Stimulated activated CD8-positive, alpha-beta memory T cell treated with anti-CD3 and anti-CD28 coated beads, Interleukin-15, amount 100 ng/mL, for 1 hour (primary cell): ENCODE results near the gene NPC1.
A peak's percentile ranks its signal among the peaks of the same experiment; 100 is the strongest.
"Not testable (repeated sequence)": the region's sequence is repeated elsewhere in the genome, so short reads cannot be mapped to it uniquely, and the experiment has no call there.

Experiments
- DNase-seq: peaks from one replicate; pipeline ENCODE4 v3.0.0-alpha.2; 2020; ENCODE audit warnings: low read depth

Gene NPC1

DNA sequence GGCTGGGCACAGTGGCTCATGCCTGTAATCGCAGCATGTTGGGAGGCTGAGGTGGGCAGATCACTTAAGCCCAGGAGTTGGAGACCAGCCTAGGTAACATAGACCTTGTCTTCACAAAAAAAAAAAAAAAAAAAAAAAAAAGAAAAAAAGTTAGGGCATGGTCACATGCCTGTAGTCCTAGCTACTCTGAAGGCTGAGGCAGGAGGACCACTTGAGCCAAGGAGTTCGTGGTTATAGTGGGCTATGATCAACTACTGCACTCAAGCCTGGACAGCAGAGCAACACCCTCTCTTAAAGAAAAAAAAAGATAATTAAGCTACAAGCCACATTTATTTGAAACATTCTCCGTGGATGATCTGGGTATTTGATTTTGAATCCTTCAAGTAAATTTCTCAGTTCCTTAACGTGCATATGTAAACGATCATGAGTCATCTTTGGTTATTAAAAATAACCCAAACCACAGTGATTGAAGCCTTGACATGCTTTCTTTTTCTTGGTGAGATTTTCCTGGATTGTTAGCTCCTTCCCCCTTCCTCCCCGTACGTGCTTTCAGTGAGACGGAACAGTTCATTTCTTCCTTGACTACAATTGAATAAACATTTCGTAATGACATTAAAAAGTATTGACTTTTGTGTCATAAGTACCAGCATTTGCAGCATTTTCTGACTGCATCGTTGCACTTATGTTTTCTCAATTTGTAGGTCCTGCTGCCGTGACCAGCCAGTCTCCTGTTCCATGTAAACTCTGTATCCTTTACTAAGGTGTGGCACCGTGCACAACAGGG, 62.7 kb downstream of the NPC1 start:
- no peak for DNase-seq

DNA sequence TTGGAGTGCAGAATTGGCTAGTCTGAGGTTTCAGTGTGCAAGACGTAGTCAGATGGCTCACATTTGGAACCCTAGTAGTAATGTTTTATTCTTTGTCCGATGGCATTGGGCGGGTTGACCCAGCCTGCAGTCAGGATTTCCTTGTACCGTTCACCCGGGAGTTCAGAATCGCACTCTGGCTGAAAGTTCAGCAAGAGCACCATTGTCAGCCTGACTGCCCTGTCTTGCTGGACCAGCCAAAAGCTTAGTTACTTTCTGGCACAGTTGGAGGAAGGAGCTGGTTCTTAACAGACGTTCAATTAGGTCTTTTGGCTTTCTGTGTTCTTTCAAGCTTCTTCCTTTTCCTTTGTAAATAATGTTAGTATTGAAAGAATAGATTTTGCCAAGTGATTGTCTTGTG, 64.4 kb downstream of the NPC1 start:
- no peak for DNase-seq

DNA sequence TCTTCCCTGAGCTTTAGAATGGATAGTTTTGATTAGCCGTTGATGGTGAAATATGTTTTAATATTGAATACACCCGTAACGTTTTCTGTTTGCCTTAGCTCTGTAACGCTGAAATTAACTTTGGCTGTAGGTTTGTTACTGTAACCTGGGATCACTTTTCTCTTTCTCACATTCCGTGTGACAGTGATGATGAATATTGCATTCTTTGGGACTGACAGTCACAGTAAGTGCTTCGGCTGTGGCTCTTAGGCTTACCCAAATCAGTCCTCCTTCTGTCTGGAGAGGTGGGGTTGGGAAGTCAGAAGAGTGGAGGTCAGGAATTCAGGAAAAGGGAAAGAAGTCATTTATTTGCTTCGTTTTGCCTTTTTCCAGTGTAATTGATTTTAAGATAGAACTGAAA, 65.0 kb downstream of the NPC1 start:
- no peak for DNase-seq

DNA sequence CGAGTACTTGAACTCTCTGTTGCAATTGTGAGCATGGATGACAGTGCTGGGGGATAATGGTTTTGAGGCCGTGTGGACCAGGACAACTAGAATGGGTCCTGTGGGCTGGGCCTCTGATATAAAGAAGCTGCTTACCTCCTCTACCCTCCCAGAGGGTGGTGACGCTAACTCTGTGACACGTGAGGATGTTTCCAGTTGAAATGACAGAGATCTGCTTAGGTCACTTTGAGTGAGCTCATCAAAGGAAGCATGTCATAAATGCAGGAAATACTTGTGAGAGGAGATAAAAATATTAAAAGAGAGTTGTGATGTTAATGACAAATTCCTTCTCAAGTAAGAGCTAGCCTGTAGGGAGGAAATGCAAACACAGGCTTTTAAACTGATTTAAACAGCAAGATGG, 66.6 kb downstream of the NPC1 start:
- no peak for DNase-seq

DNA sequence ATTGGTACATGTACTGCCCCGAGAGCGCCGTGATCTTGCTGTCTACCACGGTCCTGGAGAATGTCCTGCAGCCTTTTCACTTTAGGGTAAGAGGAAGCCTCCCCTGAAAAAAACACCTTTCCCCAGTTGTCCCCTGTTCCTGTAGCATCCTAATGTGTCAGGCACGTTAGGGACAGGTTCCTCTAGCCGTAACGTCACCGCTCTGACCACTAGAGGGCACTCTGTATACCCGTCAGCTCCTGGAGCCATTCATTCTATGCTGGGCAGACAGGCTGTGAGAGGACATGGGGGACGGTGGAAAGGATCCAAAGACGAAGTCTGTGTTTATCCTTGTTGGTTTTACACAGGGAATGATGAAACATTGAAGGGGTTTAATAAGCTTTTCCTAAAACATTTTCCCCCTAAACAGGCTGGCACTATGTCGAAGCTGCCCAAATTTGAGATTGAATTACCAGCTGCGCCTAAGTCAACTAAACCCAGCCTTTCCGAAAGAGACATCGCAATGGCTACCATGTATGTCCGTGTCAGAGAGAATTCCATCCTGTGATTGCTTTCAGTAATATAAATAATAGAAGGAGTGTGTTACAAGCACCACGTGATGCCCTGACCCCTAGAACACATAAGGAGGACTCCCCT, 70.3 kb downstream of the NPC1 start:
- DNase-seq, result peak; percentile 58

DNA sequence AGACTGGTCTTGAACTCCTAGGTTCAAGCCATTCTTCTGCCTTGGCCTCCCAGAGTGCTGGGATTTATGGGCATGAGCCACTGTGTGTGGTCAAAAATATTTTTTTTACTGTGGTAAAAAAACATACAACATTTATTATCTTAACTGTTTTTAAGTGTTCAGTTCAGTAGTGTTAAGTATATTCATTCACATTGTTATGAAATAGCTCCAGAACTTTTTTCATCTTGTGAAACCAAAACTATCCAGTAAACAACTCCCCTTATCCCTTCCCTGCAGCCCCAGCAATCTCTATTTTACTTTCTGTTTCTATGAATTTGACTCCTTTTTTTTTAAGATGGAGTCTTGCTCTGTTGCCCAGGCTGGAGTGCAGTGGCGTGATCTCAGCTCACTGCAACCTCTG, 73.7 kb downstream of the NPC1 start:
- no peak for DNase-seq

DNA sequence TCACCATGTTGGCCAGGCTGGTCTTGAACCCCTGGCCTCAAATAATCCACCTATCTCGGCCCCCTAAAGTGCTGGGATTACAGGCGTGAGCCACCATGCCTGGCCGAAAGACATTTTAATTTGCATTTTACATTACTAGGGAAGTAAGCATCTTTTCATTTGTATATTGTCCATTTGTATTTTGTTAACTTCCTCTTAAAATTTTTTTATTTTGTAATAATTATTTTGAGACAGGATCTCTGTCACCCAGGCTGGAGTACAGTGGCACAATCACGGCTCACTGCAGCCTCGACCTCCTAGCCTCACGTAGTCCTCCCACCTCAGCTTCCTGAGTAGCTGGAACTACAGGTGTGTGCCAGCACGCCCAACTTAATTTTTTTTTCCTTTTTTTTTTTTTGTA, 74.1 kb downstream of the NPC1 start:
- DNase-seq, result not testable (repeated sequence)

DNA sequence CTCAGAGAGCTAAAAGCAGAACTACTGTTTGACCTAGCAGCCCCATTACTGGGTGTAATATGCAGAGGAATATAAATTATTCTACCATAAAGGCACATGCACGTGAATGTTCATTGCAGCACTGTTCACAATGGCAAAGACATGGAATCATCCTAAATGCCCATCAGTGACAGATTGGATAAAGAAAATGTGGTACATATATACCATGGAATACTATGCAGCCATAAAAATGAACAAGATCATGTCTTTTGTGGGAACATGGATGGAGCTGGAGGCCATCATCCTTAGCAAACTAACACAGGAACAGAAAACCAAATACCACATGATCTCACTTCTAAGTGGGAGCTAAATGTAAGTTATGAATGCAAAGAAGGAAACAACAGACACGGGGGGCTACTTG, 75.4 kb downstream of the NPC1 start:
- DNase-seq, result not testable (repeated sequence)

DNA sequence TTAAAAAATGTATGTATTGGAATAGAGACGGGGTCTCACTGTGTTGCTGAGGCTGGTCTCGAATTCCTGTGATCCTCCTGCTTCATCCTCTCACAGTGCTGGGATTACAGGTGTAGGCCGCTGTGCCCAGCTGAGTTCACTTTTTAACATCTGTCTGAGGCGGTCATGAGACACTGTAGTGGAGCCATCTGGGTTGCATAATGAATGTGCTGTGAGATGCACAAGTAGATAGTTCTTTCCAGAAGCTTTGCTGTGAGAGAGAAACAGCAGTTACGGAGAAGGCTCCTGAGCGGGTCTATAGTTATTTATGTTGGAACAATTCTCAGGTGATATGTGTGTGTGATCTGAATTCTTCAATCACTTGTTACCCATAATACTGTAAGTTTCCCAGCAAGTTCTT, 79.9 kb downstream of the NPC1 start:
- DNase-seq, result no peak

DNA sequence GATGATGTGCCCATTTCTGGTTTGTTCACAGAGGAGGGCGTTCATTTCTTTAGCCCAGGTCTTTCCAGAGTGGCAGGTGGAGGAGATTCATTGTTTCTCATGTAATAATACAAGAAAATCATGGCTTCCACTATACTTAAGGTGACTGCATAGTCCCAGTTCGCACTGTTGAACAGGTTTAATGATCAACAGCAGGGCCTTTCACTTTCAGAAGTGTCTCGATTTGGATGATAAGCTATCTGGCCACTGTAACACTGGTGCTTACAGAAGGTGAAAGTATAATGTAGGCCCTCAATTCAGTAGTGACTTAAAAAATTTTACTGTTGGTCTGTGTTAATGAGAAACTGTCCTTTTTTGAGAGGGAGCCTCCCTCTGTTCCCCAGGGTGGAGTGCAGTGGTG, 81.6 kb downstream of the NPC1 start:
- no peak for DNase-seq

DNA sequence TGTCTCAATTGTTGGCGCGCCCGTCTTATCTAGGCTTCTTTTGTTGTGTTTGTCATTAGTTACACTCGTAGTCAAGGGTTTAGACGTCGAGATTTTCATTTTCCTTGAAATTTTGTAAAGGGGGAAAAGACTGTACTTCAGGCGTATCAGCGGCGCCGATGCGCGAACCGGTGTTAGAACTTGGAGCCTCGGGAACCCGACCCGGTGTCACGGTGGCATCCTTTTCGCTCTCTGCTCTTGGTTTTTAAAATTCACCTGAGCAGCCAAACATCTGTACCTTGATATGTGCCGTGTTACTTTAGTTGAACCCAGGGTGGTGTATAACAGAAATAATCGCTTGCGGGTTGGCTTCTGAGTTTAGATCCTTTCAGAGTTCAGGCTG, 82.4 kb downstream of the NPC1 start:
- DNase-seq, result no peak

DNA sequence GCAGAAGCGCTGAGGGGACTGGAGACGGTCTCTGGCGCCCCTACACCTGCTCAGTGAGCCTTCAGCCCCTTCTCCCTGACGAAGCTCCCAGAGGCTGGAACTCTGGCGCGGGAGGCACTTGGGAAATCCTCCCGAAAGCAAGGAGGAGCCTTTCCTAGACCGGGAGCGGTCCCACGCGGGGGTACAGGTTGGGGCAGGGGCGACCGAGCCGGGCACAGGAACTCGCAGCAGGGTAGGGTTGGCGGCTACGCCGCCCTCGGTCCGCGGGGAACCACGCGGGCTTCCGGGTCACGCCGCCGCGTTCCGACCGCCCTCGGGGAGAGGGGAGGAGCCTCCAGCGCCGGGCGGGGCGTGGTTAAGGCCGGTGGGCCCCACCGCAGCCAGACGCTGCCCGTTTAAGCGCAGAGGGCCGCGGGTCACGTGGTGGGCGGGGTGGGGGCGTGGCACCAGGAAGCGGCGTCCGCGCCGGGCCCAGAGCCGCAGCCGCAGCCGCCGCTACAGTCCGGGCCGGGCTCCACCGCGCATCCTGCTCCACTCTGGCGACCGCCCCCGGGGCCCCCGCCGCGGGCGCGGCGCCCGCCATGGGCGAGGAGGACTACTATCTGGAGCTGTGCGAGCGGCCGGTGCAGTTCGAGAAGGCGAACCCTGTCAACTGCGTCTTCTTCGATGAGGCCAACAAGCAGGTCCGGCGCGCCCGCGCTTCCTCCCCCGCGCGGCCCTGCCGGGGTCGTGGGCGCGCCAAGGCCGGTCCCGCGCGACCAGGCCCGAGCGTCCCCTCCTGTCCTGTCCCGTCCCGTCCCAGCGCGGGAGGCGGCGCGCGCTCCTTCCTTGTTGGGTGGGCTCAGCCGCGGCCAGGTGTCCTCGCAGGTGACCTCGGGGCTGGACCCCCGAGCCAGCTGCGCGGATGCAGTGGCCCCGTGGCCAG, 83.0 kb downstream of the NPC1 start, which contains the start of gene RMC1:
Gene RMC1, plus strand, starts transcription at position 474 of the 925 bp plus-strand sequence. Its CDS starts 108 bp downstream, at position 582.
- DNase-seq, result peak; percentile 96

DNA sequence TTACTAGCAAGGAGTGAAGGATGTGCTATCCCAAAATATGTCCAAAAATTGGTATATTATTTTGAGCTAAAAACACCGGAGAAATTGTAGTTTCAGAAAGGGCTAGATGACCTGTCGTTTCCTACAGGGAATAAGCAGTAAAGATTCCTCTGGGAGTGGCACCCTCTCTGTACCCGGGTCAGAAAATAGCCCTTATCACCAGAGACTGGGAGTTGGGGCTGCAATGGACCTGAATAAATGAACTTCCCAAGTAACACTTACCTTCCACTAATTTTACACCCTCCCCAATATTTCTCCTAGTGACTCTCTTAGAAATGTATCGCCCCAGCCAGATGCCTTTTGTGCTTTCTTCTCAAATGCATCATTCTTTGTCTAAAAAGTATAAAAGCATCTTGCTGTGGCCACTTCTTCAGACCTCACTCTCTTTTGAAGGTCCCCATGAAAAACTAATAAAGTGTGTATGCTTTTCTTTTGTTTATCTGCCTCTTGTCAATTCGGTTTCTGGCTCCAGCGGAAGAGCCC, 83.7 kb downstream of the NPC1 start:
- DNase-seq, result no peak

DNA sequence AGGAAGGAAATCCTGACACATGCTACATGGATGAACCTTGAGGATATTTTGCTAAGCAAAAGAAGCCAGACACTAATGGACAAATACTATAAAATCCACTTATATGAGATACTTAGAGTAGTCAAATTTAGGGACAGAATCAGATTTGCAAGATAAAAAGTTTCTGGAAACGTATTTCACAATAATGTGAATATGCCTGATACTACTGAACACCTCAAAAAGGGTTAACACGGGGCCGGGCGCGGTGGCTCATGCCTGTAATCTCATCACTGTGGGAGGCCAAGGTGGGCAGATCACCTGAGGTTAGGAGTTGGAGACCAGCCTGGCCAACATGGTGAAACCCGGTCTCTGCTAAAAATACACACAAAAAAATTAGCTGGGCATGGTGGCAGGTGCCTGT, 84.7 kb downstream of the NPC1 start:
- no peak for DNase-seq

DNA sequence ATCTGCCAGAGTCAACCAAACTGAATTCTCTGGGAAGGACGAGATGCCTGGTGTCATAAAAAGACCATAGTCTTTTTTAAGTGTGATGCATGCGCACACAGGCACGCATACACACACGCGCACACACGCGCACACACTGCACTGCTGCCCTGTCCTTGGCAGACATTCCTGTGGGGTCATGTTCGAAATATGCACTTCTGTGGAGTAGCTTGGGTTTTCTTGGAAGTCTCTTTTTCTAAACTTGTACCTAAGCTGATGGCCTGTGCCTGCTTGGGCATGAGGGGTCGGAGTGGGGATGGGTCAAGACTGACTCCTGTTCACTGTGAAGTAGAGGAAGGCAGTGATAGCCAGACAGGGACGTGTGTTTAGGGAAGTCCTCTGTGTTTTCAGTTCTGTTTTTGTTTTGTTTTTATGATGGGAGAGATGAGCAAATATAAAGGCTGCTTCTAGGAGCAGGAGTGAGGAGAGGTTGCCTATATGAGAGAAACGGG, 87.0 kb downstream of the NPC1 start:
- no peak for DNase-seq

DNA sequence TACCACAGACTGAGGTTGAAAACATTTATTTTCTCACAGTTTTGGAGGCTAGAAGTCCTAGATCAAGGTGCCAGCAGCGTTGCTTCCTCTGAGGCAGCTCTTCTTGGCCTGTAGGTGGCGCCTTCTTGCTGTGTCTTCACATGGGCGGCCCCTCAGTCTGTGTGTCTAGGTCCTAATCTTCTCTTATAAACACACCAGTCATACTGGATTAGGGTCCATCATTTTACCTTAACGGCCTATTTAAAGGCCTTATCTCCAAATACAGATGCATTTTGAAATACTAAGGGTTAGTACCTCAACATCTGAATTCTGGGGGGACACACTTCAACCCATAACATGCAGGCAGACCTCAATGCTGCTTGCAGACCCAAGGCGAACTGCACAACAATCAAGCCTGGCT, 87.4 kb downstream of the NPC1 start:
- DNase-seq, result peak; percentile 49

DNA sequence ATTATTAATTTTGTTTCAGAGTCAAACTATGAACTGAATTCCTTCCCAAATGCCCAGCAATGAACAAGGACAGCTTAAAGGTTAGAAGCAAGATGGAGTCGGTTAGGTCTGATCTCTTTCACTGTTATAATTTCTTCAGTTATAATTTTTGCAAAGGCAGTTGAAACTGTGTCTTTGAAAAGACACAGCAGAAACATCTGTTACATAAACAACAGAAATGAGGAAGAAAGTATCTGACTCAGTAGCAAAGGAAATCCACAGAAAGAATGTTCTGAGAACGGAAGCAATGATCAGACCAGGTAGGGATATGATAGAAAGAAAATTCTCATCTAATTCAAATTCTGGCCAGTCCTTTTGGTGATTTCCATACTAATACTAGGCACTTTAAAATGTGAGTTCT, 88.2 kb downstream of the NPC1 start:
- no peak for DNase-seq

DNA sequence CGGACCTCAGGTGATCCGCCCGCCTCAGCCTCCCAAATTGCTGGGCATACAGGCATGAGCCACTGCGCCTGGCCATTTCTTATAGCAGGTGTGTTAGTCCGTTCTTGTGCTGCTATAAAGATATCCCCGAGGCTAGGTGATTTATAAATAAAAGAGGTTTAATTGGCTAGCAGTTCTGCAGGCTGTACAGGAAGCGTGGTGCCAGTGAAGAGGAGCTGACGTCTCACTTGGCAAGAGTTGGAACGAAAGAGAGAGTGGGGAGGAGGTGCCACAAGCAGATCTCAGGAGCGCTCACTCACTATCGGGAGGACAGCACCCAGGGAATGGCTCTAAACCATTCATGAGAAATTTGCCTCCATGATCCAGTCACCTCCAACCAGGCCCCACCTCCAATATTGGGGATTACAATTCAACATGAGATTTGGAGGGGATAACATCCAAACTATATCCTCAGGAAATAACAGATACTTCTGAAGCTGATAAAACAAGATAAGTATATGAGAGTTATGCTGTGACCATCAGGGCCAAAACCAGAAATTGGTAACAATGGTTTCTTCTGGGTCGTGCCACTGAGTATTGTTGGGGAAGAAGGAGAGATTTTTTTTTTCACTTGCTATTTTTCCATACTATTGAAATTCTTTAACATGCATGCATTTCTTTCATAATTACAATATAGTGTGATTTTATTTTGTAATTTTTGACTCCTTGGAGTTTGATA, 90.4 kb downstream of the NPC1 start:
- DNase-seq, result no peak

DNA sequence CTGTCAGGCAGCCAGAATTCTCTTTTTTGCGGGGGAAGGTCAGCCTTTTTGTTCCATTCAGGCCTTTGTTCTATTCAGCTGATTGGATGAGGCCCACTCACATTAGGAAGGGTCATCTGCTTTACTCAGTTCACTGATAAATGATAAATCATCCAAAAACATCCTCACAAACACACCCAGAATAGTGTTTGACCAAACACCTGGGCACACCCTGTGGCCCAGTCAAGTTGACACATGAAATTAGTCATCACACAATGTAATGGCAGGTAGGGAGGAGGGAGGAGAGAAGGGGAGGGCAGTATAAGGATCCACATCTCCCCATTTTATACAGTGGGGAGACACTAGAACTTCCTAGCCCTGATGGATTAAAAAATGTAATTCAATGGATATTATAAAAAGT, 91.3 kb downstream of the NPC1 start:
- no peak for DNase-seq

DNA sequence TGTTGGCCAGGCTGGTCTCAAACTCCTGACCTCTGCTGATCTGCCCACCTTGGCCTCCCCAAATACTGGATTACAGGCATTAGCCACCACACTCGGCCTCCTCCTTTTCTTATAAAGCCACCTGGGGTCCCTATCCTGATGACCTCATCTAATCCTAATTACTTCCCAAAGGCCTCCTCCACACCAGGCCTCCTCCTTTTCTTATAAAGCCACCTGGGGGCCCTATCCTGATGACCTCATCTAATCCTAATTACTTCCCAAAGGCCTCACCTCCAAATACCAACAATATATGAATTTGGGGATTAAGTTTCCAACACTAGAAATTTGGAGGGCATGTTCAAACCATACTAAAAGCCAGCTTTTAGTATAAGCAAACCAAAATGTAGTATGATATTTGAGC, 92.7 kb downstream of the NPC1 start:
- no peak for DNase-seq

DNA sequence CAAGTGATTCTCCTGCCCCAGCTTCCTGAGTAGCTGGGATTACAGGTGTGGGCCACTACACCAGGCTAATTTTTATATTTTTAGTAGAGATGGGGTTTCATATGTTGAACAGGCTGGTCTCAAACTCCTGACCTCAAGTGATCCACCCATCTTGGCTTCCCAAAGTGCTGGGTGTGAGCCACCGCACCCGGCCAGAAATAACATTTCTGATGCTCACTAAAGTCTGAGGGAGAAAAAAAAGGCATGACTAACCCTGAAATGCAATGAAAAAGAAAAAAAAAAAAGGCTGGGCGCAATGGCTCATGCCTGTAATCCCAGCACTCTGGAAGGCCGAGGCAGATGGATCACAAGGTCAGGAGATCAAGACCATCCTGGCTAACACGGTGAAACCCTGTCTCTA, 96.7 kb downstream of the NPC1 start:
- DNase-seq, result not testable (repeated sequence)
